HT1080 (cell line): Measurements from ENCODE around the gene CEBPE. TPM values are rescaled to one million over a fixed set of nuclear protein-coding genes. Genes with fewer than 3 reads are reported as not detected.

ENCODE experiments used
- DNase-seq: peaks from one replicate; pipeline ENCODE4 v3.0.0-alpha.2; 2015; ENCODE audit warnings: low read depth
- small RNA-seq: library from RNA; depleted of rRNA; stranded (forward); fragments of <200 nt; gene quantifications from one replicate; pipeline ENCODE3, GENCODE V24; 2014
- total RNA-seq: library from RNA; depleted of rRNA; stranded (reverse); fragments of >200 nt; shearing (Covaris generic); gene quantifications from 2 replicates; pipeline ENCODE4 v1.2.3, GENCODE V29; 2014; rRNA removed

CEBPE gene
- total RNA-seq, 1 experiment from 2014 or later, result not detected

- no peak for DNase-seq
Measured at GRCh38 chr14:23085458-23085857, 33.6 kb downstream of the CEBPE start.

GRCh38 chr14:23080474-23080873, 38.6 kb downstream of the CEBPE start:
- no peak for DNase-seq

- no peak for DNase-seq
Measured at GRCh38 chr14:23079716-23080115, 39.3 kb downstream of the CEBPE start.

GRCh38 chr14:23078692-23079116, 40.4 kb downstream of the CEBPE start:
- peak; percentile 95 for DNase-seq

- DNase-seq, result no peak
Measured at GRCh38 chr14:23077962-23078361, 41.1 kb downstream of the CEBPE start.

GRCh38 chr14:23076785-23077408, 42.2 kb downstream of the CEBPE start:
- no peak for DNase-seq

- no peak for DNase-seq
Measured at GRCh38 chr14:23074906-23075305, 44.1 kb downstream of the CEBPE start.

GRCh38 chr14:23071921-23072539, 47.0 kb downstream of the CEBPE start:
- DNase-seq, result no peak

- DNase-seq, result peak; percentile 89
Measured at GRCh38 chr14:23071244-23071920, 47.7 kb downstream of the CEBPE start.

GRCh38 chr14:23070262-23071129, 48.6 kb downstream of the CEBPE start:
- no peak for DNase-seq

GRCh38 chr14:23069413-23069806, 49.6 kb downstream of the CEBPE start:
- no peak for DNase-seq

GRCh38 chr14:23068789-23069412, 50.2 kb downstream of the CEBPE start:
- peak; percentile 92 for DNase-seq

GRCh38 chr14:23067847-23068788, 50.9 kb downstream of the CEBPE start:
- DNase-seq, result no peak

Small RNAs within 50 kb of the gene (small RNA-seq; reads per million reads assigned to genes)
- not detected for gene RNU6-1138P

Other genes starting within 250 kb of the CEBPE start
- gene LRP10, start 247.5 kb downstream of the CEBPE start, total RNA-seq, result 65.5 and 86.0 TPM in 2 replicates
- gene REM2, start 236.0 kb downstream of the CEBPE start, total RNA-seq, result not detected in 2 replicates
- gene RBM23, start 200.1 kb downstream of the CEBPE start, total RNA-seq, result 34.0 and 38.1 TPM in 2 replicates
- gene PRMT5, start 189.9 kb downstream of the CEBPE start, total RNA-seq, result 127 TPM in 2 replicates
- gene HAUS4, start 162.2 kb downstream of the CEBPE start, total RNA-seq, result 55.6 and 70.9 TPM in 2 replicates
- 89.2 and 89.8 TPM in 2 replicates for gene AJUBA, start 136.7 kb downstream of the CEBPE start, total RNA-seq
- 4.6 and 7.4 TPM in 2 replicates for gene C14orf93, start 109.1 kb downstream of the CEBPE start, total RNA-seq
- 335 and 366 TPM in 2 replicates for gene PSMB5, start 84.4 kb downstream of the CEBPE start, total RNA-seq
- 0.10 TPM in 1 of 2 replicates, not detected in the other for gene PSMB11, start 77.0 kb downstream of the CEBPE start, total RNA-seq
- gene CDH24, start 61.7 kb downstream of the CEBPE start, total RNA-seq, result 15.3 and 18.2 TPM in 2 replicates
- 78.0 and 89.7 TPM in 2 replicates for gene ACIN1, start 24.1 kb downstream of the CEBPE start, total RNA-seq
- 82.8 and 89.1 TPM in 2 replicates for gene C14orf119, start 23.8 kb downstream of the CEBPE start, total RNA-seq
- gene CIROP, start 14.3 kb downstream of the CEBPE start, total RNA-seq, result not detected in 2 replicates
- gene SLC7A8, start 64.4 kb upstream of the CEBPE start, total RNA-seq, result 0.06 and 0.50 TPM in 2 replicates
- gene RNF212B, start 118.7 kb upstream of the CEBPE start, total RNA-seq, result not detected in 2 replicates
- gene HOMEZ, start 166.9 kb upstream of the CEBPE start, total RNA-seq, result 2.3 and 3.3 TPM in 2 replicates
- 3.2 and 4.0 TPM in 2 replicates for gene PPP1R3E, start 183.6 kb upstream of the CEBPE start, total RNA-seq
- 14.0 and 16.5 TPM in 2 replicates for gene BCL2L2, start 187.6 kb upstream of the CEBPE start, total RNA-seq
- 129 and 147 TPM in 2 replicates for gene PABPN1, start 202.2 kb upstream of the CEBPE start, total RNA-seq
- 1.2 and 5.5 TPM in 2 replicates for gene SLC22A17, start 233.6 kb upstream of the CEBPE start, total RNA-seq
- not detected in 2 replicates for gene EFS, start 245.9 kb upstream of the CEBPE start, total RNA-seq